Spleen (tissue), 11 donors: ENCODE data around the gene SLC8A3. TPM values are rescaled to one million over a fixed set of nuclear protein-coding genes. Genes with fewer than 3 reads are reported as not detected.

Experiments
- DNase-seq: peaks from one replicate; pipeline ENCODE4 v3.0.0-alpha.2; 2020
- H3K27ac ChIP-seq, 8 donors: fragments of 200-600 bp; sonication (generic) in 7 of 8; 1 replicate in 4 of 8; 2 replicates in 4 of 8; pipeline versions ENCODE4 v1.5.0 to v1.8.0; 2016 to 2021; ENCODE audit warnings: inconsistent platforms in 4 of 8, mild to moderate bottlenecking in 4 of 8, moderate library complexity in 1 of 8
- H3K27me3 ChIP-seq, 7 donors: fragments of 200-600 bp; sonication (generic) in 6 of 7; replicated peaks in 1 of 7; 1 replicate in 4 of 7; 2 replicates in 3 of 7; pipeline versions ENCODE4 v1.5.0 to v1.8.0; 2016 to 2021; ENCODE audit warnings: inconsistent platforms in 3 of 7, mild to moderate bottlenecking in 1 of 7
- H3K36me3 ChIP-seq, 6 donors: fragments of 200-600 bp; sonication (generic) in 5 of 6; 1 replicate in 4 of 6; 2 replicates in 2 of 6; pipeline versions ENCODE4 v1.5.0 to v1.8.0; 2016 to 2021; ENCODE audit warnings: inconsistent platforms in 2 of 6
- H3K4me1 ChIP-seq, 6 donors: fragments of 200-600 bp; sonication (generic) in 5 of 6; 1 replicate in 3 of 6; 2 replicates in 3 of 6; pipeline versions ENCODE4 v1.5.0 to v1.8.0; 2016 to 2021; ENCODE audit warnings: inconsistent platforms in 3 of 6
- H3K4me3 ChIP-seq, 8 donors: fragments of 200-600 bp; sonication (generic) in 7 of 8; 1 replicate in 4 of 8; 2 replicates in 4 of 8; pipeline versions ENCODE4 v1.5.0 to v1.8.0; 2016 to 2021; ENCODE audit warnings: inconsistent platforms in 4 of 8, mild to moderate bottlenecking in 4 of 8, moderate library complexity in 2 of 8
- H3K9me3 ChIP-seq, 8 donors: fragments of 200-600 bp; sonication (generic) in 7 of 8; 1 replicate in 4 of 8; 2 replicates in 4 of 8; pipeline versions ENCODE4 v1.5.0 to v1.8.0; 2016 to 2021; ENCODE audit warnings: inconsistent platforms in 4 of 8
- CTCF ChIP-seq, 11 experiments: fragments of 200-600 bp in 7 of 11; fragments of 450-650 bp in 4 of 11; sonication (generic) in 4 of 11; IDR thresholded peaks in 8 of 11; conservative IDR thresholded peaks in 3 of 11; 1 replicate in 7 of 11; 2 replicates in 4 of 11; pipeline versions ENCODE4 v1.4.0 to v1.8.0; 2016 to 2021; ENCODE audit warnings: antibody characterized with exemption in 11 of 11, inconsistent platforms in 4 of 11, mild to moderate bottlenecking in 1 of 11
- POLR2A ChIP-seq, 3 donors: fragments of 450-650 bp; IDR thresholded peaks; one replicate each; pipeline ENCODE4 v1.5.1; 2017; ENCODE audit warnings: antibody characterized with exemption in 3 of 3, mild to moderate bottlenecking in 1 of 3
- POLR2AphosphoS5 ChIP-seq, 3 donors: sonication (generic); formaldehyde crosslinking; IDR thresholded peaks; one replicate each; pipeline ENCODE4 v1.5.1; 2017; ENCODE audit warnings: antibody characterized with exemption in 3 of 3
- WGBS, 5 donors: extraction: QIAGEN DNeasy Blood & Tissue Kit in 3 of 5; methylation state at CpG; one replicate each; pipeline versions ENCODE4 v1.1.5 to v1.1.7; 2013 to 2018; 5-methylcytosine and 5-hydroxymethylcytosine counted together
- intact Hi-C: fragments of 100-400 bp; cut with DNase I; formaldehyde crosslinking; loops from one replicate; pipeline ENCODE4 v1.15.0; 2023; ENCODE audit warnings: low total_unique reads
- polyA plus RNA-seq, 3 donors: library from polyadenylated mRNA; stranded (reverse); fragments of 200-250 nt; gene quantifications; one replicate each; pipeline ENCODE4 v1.2.1, GENCODE V29; 2013
- total RNA-seq, 7 donors: library from RNA; depleted of rRNA in 3 of 7; stranded (reverse); fragments of >200 nt in 3 of 7; fragmentation: NEBNext Ultra II Directional in 4 of 7; extraction: Animal tissue kit (Norgen Biotek cat#: 25700) in 4 of 7; gene quantifications; one replicate each; pipeline versions ENCODE4 v1.1.0 to v1.2.1, GENCODE V29; 2016 to 2021
- donor health status: healthy with polysubstance abuse.
- donor health status: DM: no; HTN: no; CAD: no; lungs with moderate emphysema.
- donor health status: DM: no; HTN: no; CAD: no.
- donor health status: Bipolar disorder and iron deficiency.
- donor health status: healthy.
- donor health status: DM: no; HTN: no; CAD: no.
- donor health status: DM: yes; HTN: yes; CAD: no.

Gene SLC8A3
- total and polyA plus RNA-seq, 10 donors, result 0.19 to 0.52 (median 0.33) TPM; not detected in 3

GRCh38 chr14:70098250-70098809, 90.4 kb downstream of the SLC8A3 start:
- H3K27ac ChIP-seq, result no peak overlapping the region
- intact Hi-C loops, result no loop called here
- H3K36me3 ChIP-seq, result no peaks in the 10 kb centered on the region
- no peak for DNase-seq
- H3K9me3 ChIP-seq, result no peaks in the 10 kb centered on the region
- peaks cover 0 to 46% (median 0%) of the 10 kb centered on the region in 7 donors for H3K27me3 ChIP-seq
- no peak overlapping the region for H3K4me3 ChIP-seq
- no peaks in the 10 kb centered on the region for H3K4me1 ChIP-seq
- no peak for TF ChIP-seq POLR2AphosphoS5 (IDR thresholded peaks at IDR 0.05)
- 22 to 34% (median 31%) methylated on average over 6 of the region's 6 CpGs for WGBS, 5 donors

- peaks cover 0 to 46% (median 0%) of the 10 kb centered on the region in 7 donors for H3K27me3 ChIP-seq
- H3K36me3 ChIP-seq, result no peaks in the 10 kb centered on the region
- DNase-seq, result no peak
- H3K4me1 ChIP-seq, result no peaks in the 10 kb centered on the region
- no peak overlapping the region for H3K4me3 ChIP-seq
- no peaks in the 10 kb centered on the region for H3K9me3 ChIP-seq
- no peak overlapping the region for H3K27ac ChIP-seq
- 64 to 90% (median 77%) methylated on average over 1 of the region's 1 CpG for WGBS, 5 donors
- intact Hi-C loops, result no loop called here
- TF ChIP-seq CTCF (IDR thresholded peaks at IDR 0.05 in 8 of 11, conservative IDR thresholded peaks at IDR 0.05 in 3 of 11) (no peak), POLR2A (IDR thresholded peaks at IDR 0.05) (no peak), POLR2AphosphoS5 (IDR thresholded peaks at IDR 0.05) (no peak)
Observed at GRCh38 chr14:70097576-70098249, 91.0 kb downstream of the SLC8A3 start.

- 41 to 69% (median 51%) methylated on average over 4 of the region's 4 CpGs for WGBS, 5 donors
- H3K4me1 ChIP-seq, result no peaks in the 10 kb centered on the region
- H3K27me3 ChIP-seq, result peaks cover 0 to 46% (median 0%) of the 10 kb centered on the region in 7 donors
- H3K36me3 ChIP-seq, result no peaks in the 10 kb centered on the region
- no peak overlapping the region for H3K4me3 ChIP-seq
- H3K27ac ChIP-seq, result no peak overlapping the region
- no peak for DNase-seq
- no peaks in the 10 kb centered on the region for H3K9me3 ChIP-seq
- intact Hi-C loops, result no loop called here
- TF ChIP-seq CTCF (IDR thresholded peaks at IDR 0.05 in 8 of 11, conservative IDR thresholded peaks at IDR 0.05 in 3 of 11), result no peak
- no peak for TF ChIP-seq POLR2A (IDR thresholded peaks at IDR 0.05)
- no peak for TF ChIP-seq POLR2AphosphoS5 (IDR thresholded peaks at IDR 0.05)
Observed at GRCh38 chr14:70096866-70097265, 91.9 kb downstream of the SLC8A3 start.

- Histone ChIP-seq H3K36me3 (no peaks in the 10 kb centered on the region), H3K27me3 (peaks cover 0 to 46% (median 0%) of the 10 kb centered on the region in 7 donors), H3K4me1 (no peaks in the 10 kb centered on the region), H3K27ac (no peak overlapping the region), H3K4me3 (no peak overlapping the region), H3K9me3 (no peaks in the 10 kb centered on the region)
- no peak for TF ChIP-seq CTCF (IDR thresholded peaks at IDR 0.05 in 8 of 11, conservative IDR thresholded peaks at IDR 0.05 in 3 of 11)
- no peak for TF ChIP-seq POLR2A (IDR thresholded peaks at IDR 0.05)
- no peak for TF ChIP-seq POLR2AphosphoS5 (IDR thresholded peaks at IDR 0.05)
- no peak for DNase-seq
- 61 to 77% (median 70%) methylated on average over 1 of the region's 1 CpG for WGBS, 5 donors
- intact Hi-C loops, result no loop called here
Observed at GRCh38 chr14:70094631-70095030, 94.1 kb downstream of the SLC8A3 start.
